ENCODE data around the gene ANAPC2. TPM values are rescaled to one million over a fixed set of nuclear protein-coding genes. Genes with fewer than 3 reads are reported as not detected.

The ANAPC2 gene
- total RNA-seq, 1 donor from 2014 or later = 72.9 TPM

DNA sequence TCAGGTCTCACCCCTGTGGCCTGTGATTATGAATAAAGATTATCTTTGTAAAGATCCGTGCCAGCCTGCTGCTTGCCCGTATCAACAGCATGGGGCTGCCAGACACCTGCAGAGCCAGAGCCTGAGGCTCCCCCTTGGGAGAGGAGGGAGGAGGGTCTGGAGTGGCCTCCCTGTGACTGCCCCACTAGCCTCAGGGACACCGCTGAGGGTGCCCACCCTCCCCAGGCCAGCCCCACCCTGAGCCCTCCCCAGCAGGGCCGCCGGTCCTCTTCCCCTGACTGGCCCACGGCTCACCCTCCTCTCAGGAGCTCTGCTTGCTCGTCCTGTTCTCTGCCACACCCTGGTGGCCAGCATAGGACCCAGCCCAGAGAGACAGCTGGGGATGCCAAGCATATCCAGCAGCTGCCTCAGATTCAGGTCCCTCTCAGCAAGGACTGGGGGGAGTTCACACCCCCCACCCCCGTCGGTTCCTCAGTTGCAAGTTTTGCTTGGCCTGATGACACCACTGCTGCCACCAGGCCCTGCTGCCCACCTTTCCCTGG, 2.0 kb upstream of the ANAPC2 start:
- TF ChIP-seq CTCF (IDR thresholded peaks at IDR 0.05; ENCODE audit: partially characterized antibody, unreplicated experiment) = no peak
- H3K9me3 Mint-ChIP-seq (ENCODE audit: unreplicated experiment) = peaks cover 10% of the 10 kb centered on the region
- DNase-seq = no peak
- peaks cover 2% of the 10 kb centered on the region for H3K27me3 Mint-ChIP-seq (ENCODE audit: unreplicated experiment)
- no peak overlapping the region for H3K27ac Mint-ChIP-seq (ENCODE audit: unreplicated experiment)
- peak overlapping the region; percentile 59 for H3K4me3 Mint-ChIP-seq (ENCODE audit: unreplicated experiment)
- peaks cover 4% of the 10 kb centered on the region for H3K4me1 Mint-ChIP-seq (ENCODE audit: low read depth, unreplicated experiment)
- H3K36me3 Mint-ChIP-seq (ENCODE audit: unreplicated experiment) = no peaks in the 10 kb centered on the region

- TF ChIP-seq CTCF (IDR thresholded peaks at IDR 0.05; ENCODE audit: partially characterized antibody, unreplicated experiment) = no peak
- peaks cover 4% of the 10 kb centered on the region for H3K4me1 Mint-ChIP-seq (ENCODE audit: low read depth, unreplicated experiment)
- peak overlapping the region; percentile 96 for H3K4me3 Mint-ChIP-seq (ENCODE audit: unreplicated experiment)
- DNase-seq = no peak
- H3K27ac Mint-ChIP-seq (ENCODE audit: unreplicated experiment) = peak overlapping the region; percentile 85
- H3K9me3 Mint-ChIP-seq (ENCODE audit: unreplicated experiment) = peaks cover 10% of the 10 kb centered on the region
- H3K36me3 Mint-ChIP-seq (ENCODE audit: unreplicated experiment) = no peaks in the 10 kb centered on the region
- peaks cover 2% of the 10 kb centered on the region for H3K27me3 Mint-ChIP-seq (ENCODE audit: unreplicated experiment)
Observed at GRCh38 chr9:137189297-137190295, 1.2 kb upstream of the ANAPC2 start.

GRCh38 chr9:137188086-137188489, 272 bp downstream of the ANAPC2 start:
- Mint-ChIP-seq H3K27ac (ENCODE audit: unreplicated experiment) (peak overlapping the region; percentile 12), H3K4me1 (ENCODE audit: low read depth, unreplicated experiment) (peaks cover 4% of the 10 kb centered on the region), H3K36me3 (ENCODE audit: unreplicated experiment) (no peaks in the 10 kb centered on the region), H3K4me3 (ENCODE audit: unreplicated experiment) (peak overlapping the region; percentile 92), H3K27me3 (ENCODE audit: unreplicated experiment) (peaks cover 2% of the 10 kb centered on the region), H3K9me3 (ENCODE audit: unreplicated experiment) (peaks cover 10% of the 10 kb centered on the region)
- no peak for TF ChIP-seq CTCF (IDR thresholded peaks at IDR 0.05; ENCODE audit: partially characterized antibody, unreplicated experiment)
- DNase-seq = no peak

GRCh38 chr9:137187386-137187785, 974 bp downstream of the ANAPC2 start:
- Mint-ChIP-seq H3K36me3 (ENCODE audit: unreplicated experiment) (no peaks in the 10 kb centered on the region), H3K27ac (ENCODE audit: unreplicated experiment) (peak overlapping the region; percentile 43), H3K9me3 (ENCODE audit: unreplicated experiment) (peaks cover 10% of the 10 kb centered on the region), H3K4me1 (ENCODE audit: low read depth, unreplicated experiment) (peaks cover 4% of the 10 kb centered on the region), H3K27me3 (ENCODE audit: unreplicated experiment) (peaks cover 2% of the 10 kb centered on the region), H3K4me3 (ENCODE audit: unreplicated experiment) (peak overlapping the region; percentile 92)
- no peak for TF ChIP-seq CTCF (IDR thresholded peaks at IDR 0.05; ENCODE audit: partially characterized antibody, unreplicated experiment)
- DNase-seq = no peak

DNA sequence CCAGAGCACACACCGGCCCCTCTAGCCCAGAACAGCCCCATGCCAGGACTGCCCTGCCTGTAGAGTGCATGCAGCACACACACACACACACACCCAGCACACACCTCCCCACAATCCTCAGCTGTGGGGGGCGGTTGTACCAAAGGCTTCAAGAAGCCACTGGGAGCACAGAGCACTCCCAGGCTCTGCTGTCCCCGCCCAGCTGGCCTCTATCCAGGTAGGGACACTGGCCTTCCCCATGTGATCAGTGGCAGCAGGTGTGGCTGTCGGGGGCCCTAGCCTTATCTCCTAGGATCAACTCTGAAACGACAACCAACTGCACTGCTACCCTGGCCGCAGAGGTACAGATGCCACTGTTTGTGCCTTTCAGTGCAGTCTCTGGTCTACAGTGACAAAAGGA, 2.0 kb downstream of the ANAPC2 start:
- Mint-ChIP-seq H3K27ac (ENCODE audit: unreplicated experiment) (no peak overlapping the region), H3K4me3 (ENCODE audit: unreplicated experiment) (peak overlapping the region; percentile 92), H3K9me3 (ENCODE audit: unreplicated experiment) (peaks cover 13% of the 10 kb centered on the region), H3K36me3 (ENCODE audit: unreplicated experiment) (no peaks in the 10 kb centered on the region), H3K4me1 (ENCODE audit: low read depth, unreplicated experiment) (peaks cover 4% of the 10 kb centered on the region), H3K27me3 (ENCODE audit: unreplicated experiment) (peaks cover 4% of the 10 kb centered on the region)
- no peak for TF ChIP-seq CTCF (IDR thresholded peaks at IDR 0.05; ENCODE audit: partially characterized antibody, unreplicated experiment)
- no peak for DNase-seq
